Muscle layer of duodenum (tissue), 2 donors: Measurements from ENCODE around the gene BICRAL.
A peak's percentile ranks its signal among the peaks of the same experiment; 100 is the strongest.

ENCODE experiments used
- H3K27ac ChIP-seq: one replicate; pipeline ENCODE4 v1.7.0; 2013; ENCODE audit warnings: mild to moderate bottlenecking, low read length
- H3K27me3 ChIP-seq: one replicate; pipeline ENCODE4 v1.7.0; 2013; ENCODE audit warnings: low read depth, mild to moderate bottlenecking, control low read depth, low read length
- H3K36me3 ChIP-seq, 2 donors: one replicate each; pipeline ENCODE4 v1.7.0; 2013; ENCODE audit warnings: low read length in 2 of 2, control low read depth in 1 of 2, mild to moderate bottlenecking in 1 of 2; ENCODE audit not compliant: insufficient read depth in 2 of 2, control insufficient read depth in 1 of 2
- H3K4me1 ChIP-seq, 2 donors: one replicate each; pipeline ENCODE4 v1.7.0; 2013; ENCODE audit warnings: low read length in 2 of 2, mild to moderate bottlenecking in 2 of 2, control low read depth in 1 of 2, moderate library complexity in 1 of 2; ENCODE audit not compliant: insufficient read depth in 2 of 2, control insufficient read depth in 1 of 2
- H3K4me3 ChIP-seq, 2 donors: one replicate each; pipeline ENCODE4 v1.7.0; 2013; ENCODE audit warnings: low read length in 2 of 2, low read depth in 1 of 2, mild to moderate bottlenecking in 1 of 2
- H3K9me3 ChIP-seq, 2 donors: one replicate each; pipeline ENCODE4 v1.7.0; 2013; ENCODE audit warnings: low read length in 2 of 2, control low read depth in 1 of 2, mild to moderate bottlenecking in 1 of 2; ENCODE audit not compliant: control insufficient read depth in 1 of 2
- donor health status: healthy.

Gene BICRAL

DNA sequence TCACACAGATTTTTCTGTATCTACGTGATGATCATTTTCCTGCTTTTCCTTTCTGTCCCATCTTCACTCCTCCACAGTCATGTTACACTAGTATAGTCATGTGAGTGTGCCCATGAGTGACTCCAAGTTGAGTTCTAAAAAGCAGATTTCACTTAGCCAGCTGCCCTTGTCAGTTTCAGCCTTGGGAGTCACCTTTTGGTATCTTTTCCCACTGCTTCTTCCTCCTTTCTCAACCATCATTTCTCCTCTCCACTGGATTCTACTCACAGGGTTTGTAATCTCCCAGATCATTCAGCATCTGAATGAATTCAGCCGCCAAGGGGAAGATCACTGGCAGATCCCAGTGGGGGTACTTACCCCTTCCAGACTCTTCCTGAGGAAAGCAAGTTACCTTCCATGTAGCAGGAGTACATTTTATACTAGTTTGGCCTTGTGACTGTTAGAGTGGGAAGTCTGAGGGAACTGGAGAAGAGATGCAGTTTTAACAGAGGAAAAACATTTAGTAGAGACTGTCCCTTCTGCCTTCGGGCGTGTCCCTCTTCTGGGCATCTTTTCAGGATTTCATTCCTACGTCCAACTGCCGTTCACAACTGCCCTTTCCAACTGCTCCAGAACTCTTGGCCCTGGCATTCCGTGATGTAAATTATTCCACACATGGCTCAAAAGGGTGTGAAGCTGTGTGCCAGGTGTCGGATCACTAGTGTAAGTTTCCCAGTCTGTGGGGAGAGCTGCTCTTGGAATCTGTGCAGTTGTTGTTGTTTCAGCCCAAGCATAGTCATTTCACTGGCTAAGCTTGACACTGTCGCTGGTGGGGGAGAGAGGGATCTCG is 38.9 kb downstream of the BICRAL start:
- H3K9me3 ChIP-seq = no peaks in the 10 kb centered on the region
- peaks cover 3 to 7% of the 10 kb centered on the region in 2 donors for H3K36me3 ChIP-seq
- peaks cover 0 to 16% of the 10 kb centered on the region in 2 donors for H3K4me1 ChIP-seq
- peak overlapping the region; percentile 7 for H3K27ac ChIP-seq
- H3K4me3 ChIP-seq = peak overlapping the region; percentile 30 to 31
- H3K27me3 ChIP-seq = no peaks in the 10 kb centered on the region

DNA sequence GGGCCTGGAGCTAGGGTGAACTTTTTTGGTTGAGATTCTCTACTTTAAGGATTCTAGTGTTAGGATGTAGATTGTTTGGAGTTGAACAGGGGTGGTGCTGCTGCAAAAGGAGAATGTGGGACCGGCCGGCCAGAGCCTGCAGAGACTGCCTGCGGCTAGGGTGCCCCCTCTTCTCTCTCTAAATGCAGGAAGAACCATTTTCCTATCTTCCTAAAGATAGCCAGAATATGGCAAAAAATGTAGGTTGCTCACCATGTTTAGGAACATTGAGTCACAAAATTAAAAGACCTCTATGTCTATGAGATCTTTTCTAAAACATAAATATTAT is 39.5 kb downstream of the BICRAL start:
- Histone ChIP-seq H3K27ac (peak overlapping the region; percentile 7), H3K27me3 (no peaks in the 10 kb centered on the region), H3K4me1 (peaks cover 0 to 16% of the 10 kb centered on the region in 2 donors), H3K36me3 (peaks cover 3 to 11% of the 10 kb centered on the region in 2 donors), H3K9me3 (no peaks in the 10 kb centered on the region), H3K4me3 (peak overlapping the region; percentile 30 to 31)

DNA sequence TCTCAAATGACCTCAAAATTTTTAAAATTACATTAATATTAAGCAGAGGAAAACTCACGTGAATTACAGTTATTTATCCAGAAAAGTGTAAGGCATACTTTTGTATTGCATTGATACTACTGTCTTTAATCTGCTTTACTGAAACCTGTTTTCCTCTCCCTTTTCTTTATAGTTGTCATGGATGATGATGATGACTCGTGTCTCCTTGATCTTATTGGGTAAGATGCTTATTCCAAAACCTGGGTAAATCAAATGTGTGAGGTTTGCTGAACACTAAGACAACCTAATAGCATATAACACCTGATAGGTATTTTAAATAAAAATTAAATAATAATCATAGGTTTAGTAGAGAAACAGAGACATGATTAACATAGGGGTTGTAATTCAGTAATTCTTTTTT is 40.0 kb downstream of the BICRAL start:
- H3K27ac ChIP-seq = no peak overlapping the region
- no peaks in the 10 kb centered on the region for H3K27me3 ChIP-seq

DNA sequence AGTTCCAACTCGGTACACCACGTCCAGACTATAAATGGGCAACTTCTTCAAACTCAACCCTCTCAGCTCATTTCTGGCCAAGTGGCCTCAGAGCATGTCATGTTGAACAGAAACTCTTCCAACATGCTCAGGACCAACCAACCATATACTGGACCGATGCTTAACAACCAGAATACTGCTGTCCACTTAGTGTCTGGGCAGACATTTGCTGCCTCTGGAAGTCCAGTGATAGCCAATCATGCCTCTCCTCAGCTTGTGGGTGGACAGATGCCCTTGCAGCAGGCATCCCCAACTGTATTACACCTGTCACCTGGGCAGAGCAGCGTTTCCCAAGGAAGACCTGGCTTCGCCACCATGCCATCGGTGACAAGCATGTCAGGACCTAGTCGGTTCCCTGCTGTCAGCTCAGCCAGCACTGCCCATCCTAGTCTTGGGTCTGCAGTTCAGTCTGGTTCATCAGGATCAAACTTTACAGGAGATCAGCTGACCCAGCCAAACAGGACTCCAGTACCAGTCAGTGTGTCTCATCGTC is 47.8 kb downstream of the BICRAL start:
- Histone ChIP-seq H3K27ac (no peak overlapping the region), H3K4me1 (no peaks in the 10 kb centered on the region), H3K36me3 (peaks cover 34 to 53% of the 10 kb centered on the region in 2 donors), H3K4me3 (no peak overlapping the region), H3K27me3 (no peaks in the 10 kb centered on the region), H3K9me3 (no peaks in the 10 kb centered on the region)

More for the DNA sequence above, 40.0 kb downstream of the BICRAL start:
- peaks cover 3 to 15% of the 10 kb centered on the region in 2 donors for H3K36me3 ChIP-seq
- H3K4me3 ChIP-seq = no peak overlapping the region
- H3K4me1 ChIP-seq = peaks cover 0 to 16% of the 10 kb centered on the region in 2 donors
- H3K9me3 ChIP-seq = no peaks in the 10 kb centered on the region

DNA sequence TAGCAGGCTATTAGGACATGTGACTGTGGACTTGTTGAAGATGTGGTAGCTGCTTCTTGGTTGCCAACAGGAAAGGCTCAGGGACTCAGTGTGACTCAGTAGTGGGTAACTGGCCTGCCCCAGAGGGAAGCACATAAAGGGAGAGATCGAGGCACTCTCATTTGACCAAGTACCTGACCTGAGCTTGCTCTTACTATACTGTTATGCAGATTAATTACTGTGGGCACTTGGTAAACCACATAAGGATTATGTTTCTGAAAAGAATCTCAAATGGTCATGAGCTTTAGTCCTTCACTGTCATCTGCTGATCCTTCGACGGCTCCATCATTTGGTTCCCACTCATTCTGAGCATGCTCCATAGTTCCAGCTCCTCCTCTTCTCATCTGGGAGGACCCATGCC is 49.4 kb downstream of the BICRAL start:
- no peak overlapping the region for H3K4me3 ChIP-seq
- H3K36me3 ChIP-seq = peaks cover 40 to 55% of the 10 kb centered on the region in 2 donors
- no peaks in the 10 kb centered on the region for H3K9me3 ChIP-seq
- H3K4me1 ChIP-seq = no peaks in the 10 kb centered on the region
- H3K27ac ChIP-seq = no peak overlapping the region
- no peaks in the 10 kb centered on the region for H3K27me3 ChIP-seq

DNA sequence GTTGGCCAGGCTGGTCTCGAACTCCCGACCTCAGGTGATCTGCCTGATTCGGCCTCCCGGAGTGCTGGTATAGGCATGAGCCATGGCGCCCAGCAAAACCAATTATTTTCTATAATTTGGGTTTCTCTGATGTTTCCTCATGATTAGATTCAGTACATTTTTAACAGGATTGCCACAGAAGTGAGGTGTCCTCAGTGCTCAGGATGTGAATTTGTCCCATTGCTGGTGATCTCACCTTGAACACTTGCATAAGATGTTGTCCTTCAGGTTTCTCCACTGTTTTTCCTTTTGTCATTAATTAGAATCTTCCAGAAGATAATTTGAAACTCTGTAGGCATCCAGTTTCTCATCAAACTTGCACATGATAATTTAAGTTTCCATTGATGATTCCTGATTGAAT is 52.2 kb downstream of the BICRAL start:
- Histone ChIP-seq H3K36me3 (peaks cover 27 to 29% of the 10 kb centered on the region in 2 donors), H3K27ac (no peak overlapping the region), H3K27me3 (no peaks in the 10 kb centered on the region), H3K9me3 (no peaks in the 10 kb centered on the region), H3K4me3 (no peak overlapping the region), H3K4me1 (no peaks in the 10 kb centered on the region)

DNA sequence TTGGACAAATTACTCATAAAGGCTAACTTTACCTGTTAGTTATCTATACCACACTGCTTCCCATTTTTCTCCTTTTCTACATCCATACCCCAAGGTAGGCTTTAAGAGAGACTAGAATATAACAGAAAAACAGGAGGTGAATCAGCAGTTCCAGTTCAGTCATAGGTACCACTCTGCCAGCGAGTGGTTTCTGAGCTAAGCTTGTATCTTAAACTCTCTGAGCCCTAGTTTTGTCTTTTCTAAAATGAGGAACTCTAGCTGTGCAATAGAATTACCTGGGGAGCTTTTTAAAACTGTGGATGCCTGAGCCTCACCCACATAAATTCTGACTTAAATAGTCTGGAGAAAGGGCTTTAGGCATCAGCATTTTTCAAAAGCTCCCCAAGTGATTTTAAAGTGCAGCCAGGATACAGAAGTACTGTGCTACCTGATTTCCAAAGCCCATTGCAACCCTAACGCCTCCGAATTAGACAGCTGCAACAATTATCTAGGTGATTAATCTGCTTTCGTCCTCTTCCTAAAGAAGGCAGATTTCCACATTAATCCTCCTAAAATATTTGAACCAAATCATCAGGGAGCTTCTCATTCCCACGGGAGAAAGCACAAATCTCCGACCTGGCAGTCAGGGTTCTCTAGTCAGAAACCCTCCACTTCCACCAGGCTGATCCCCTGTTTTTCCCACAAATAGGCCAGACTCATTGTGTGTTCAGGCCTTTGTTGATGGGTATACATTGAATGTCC is 60.2 kb downstream of the BICRAL start:
- Histone ChIP-seq H3K9me3 (no peaks in the 10 kb centered on the region), H3K4me3 (no peak overlapping the region), H3K4me1 (no peaks in the 10 kb centered on the region), H3K27ac (no peak overlapping the region), H3K27me3 (no peaks in the 10 kb centered on the region), H3K36me3 (peaks cover 0 to 3% of the 10 kb centered on the region in 2 donors)

DNA sequence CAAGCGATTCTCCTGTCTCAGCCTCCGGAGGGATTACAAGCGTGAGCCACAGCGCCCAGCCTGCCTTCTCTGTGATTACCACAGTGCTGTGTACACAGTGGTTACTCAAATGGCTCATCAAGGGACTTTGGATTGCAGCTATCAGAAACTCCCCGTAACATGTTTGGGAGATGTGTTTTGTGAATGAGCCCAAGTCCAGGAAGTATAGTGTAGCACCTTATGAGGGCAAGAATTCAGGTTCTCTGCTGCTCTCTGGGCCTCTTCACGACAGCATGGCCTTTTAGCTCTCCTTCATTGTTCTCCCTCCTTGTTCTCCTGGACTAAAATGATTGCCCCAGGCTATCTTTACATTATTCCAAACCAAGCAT is 63.5 kb downstream of the BICRAL start:
- Histone ChIP-seq H3K9me3 (no peaks in the 10 kb centered on the region), H3K36me3 (no peaks in the 10 kb centered on the region), H3K4me3 (no peak overlapping the region), H3K4me1 (no peaks in the 10 kb centered on the region), H3K27me3 (no peaks in the 10 kb centered on the region), H3K27ac (no peak overlapping the region)

DNA sequence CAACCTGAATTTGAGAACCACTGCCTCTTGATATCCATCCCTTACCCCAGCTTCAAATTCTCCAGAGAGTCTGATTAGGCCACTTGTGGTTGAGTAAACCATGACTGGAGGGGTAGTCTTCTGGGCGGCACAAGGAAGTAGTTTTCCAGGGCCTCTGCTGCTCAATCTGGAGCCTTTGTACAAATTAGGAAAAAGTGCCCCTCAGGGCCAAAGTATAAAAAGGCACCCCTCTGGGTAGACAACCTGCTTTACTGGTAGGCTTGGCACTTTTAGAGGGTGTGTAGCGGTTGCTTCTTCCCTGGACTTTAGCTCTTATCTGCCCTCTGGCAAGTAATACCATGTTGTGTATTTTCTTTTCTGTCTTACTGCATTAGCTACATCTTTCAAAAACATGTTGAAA is 64.7 kb downstream of the BICRAL start:
- Histone ChIP-seq H3K4me3 (no peak overlapping the region), H3K36me3 (no peaks in the 10 kb centered on the region), H3K9me3 (no peaks in the 10 kb centered on the region), H3K27me3 (no peaks in the 10 kb centered on the region), H3K27ac (no peak overlapping the region), H3K4me1 (no peaks in the 10 kb centered on the region)

DNA sequence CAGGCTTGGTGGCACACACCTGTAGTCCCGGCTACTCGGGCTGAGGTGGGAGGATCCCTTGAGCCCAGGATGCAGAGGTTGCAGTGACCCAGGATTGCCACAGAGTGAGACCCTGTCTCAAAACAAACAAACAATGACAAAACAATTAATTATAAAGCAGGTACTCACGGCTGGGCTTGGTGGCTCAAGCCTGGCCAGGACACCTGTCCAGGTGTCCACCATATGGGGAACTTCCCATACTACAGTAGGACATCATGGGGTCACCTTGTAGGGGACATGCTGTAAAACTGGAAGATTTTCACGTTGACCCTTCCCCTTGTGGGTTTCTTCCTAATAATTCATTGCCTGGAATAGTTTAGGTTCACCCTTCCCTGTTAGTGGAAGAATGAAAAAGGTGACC is 66.8 kb downstream of the BICRAL start:
- no peak overlapping the region for H3K27ac ChIP-seq
- H3K4me3 ChIP-seq = no peak overlapping the region
- H3K27me3 ChIP-seq = no peaks in the 10 kb centered on the region
- peaks cover 7 to 18% of the 10 kb centered on the region in 2 donors for H3K36me3 ChIP-seq
- no peaks in the 10 kb centered on the region for H3K9me3 ChIP-seq
- no peaks in the 10 kb centered on the region for H3K4me1 ChIP-seq

DNA sequence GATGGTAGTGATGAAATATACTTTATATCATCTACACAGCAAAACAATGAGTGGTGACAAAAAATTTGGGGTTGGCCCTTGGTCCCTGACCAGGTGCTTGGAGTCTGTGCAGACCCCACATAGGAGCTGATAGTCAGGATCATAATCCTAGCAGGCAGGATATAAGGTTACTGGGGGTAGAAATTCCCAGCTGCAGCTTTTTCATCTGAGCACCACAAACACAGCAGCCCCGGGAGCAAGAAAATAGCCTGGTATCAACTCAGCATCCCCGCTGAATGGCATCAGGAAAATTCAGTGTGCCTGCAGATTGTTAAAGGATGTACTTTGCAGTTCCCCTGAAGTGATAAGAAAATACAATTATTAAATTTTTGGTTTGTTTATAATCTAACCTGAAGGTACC is 69.7 kb downstream of the BICRAL start:
- Histone ChIP-seq H3K9me3 (no peaks in the 10 kb centered on the region), H3K36me3 (peaks cover 22 to 39% of the 10 kb centered on the region in 2 donors), H3K4me1 (no peaks in the 10 kb centered on the region), H3K4me3 (no peak overlapping the region), H3K27me3 (no peaks in the 10 kb centered on the region), H3K27ac (no peak overlapping the region)
